NCI-H748 treated with DMSO at 0.1 percent for 48 hours (cell line): ENCODE results near the gene TNFRSF25.

Experiments used
- DNase-seq: peaks from one replicate; lab custom pipeline; 2025; lab: John Stamatoyannopoulos, UW

Gene TNFRSF25

DNA sequence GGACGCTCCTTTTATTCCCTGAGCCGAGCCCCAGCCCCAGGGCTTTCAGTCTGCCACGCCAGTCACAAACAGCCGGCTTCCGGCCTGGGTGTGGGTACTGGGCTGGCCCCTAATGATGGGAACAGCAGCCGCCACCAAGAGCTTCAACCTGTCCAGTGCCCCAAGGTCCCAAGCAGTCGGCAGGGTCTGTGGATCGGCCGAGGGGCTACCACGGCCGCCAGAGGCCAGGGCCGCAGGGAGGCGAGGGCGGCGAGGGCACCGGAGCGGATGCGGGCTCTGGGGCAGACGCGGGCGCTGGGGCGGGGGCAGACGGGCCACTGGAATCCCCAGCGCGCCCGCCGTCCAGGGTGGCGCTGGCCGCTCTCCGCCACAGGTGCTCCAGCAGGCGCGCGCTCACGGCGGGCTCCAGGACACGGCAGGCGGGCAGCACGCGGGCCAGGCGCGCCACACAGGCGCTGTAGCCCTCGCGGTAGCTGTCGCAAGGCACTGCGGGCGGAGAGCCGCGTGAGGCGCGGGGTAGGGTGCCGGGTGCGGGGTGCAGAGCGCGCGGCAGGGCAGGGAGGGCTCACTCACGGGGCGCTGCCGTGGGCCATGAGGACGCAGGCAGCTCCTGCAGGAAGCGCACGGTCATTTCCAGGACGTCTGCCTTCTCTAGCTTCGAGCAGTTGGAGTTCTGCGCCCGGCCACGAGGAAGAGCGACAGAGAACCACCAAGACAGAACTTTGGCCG lies 47.1 kb downstream of the TNFRSF25 start:
- DNase-seq, result no peak

DNA sequence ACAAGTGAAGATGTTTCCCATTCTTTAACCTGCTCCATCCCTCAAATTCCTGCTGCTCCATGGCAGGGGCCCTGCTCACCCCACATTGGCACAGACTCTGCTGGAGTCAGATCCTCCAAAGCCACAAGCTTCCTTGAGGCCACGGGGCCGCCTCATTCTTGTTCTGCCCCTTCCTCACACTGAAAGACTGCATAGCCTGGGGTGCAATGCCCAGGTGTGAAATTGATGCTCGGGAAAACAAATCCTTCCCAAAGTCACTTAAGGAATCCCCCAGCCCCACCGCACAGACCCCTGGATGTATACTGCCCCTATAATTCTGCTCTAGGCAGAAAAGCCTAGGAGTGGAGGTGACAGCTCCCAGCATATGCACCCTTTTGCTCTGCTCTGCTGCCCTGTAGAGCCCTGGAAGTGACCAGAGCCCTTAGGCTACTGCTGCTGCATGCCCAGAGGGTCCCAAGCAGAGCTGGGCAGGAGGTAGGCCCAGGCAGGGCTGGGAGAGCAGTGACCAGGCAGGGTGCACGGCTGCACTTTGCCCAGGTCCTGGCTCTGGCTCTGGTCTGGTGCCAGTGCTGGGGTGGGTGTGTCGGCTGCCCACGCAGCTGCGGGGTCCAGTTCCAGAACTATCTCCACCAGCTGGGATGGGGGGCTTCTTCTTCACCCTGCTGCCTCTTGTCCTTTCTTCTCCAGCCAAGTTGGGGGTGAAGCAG lies 47.9 kb downstream of the TNFRSF25 start:
- DNase-seq, result no peak

DNA sequence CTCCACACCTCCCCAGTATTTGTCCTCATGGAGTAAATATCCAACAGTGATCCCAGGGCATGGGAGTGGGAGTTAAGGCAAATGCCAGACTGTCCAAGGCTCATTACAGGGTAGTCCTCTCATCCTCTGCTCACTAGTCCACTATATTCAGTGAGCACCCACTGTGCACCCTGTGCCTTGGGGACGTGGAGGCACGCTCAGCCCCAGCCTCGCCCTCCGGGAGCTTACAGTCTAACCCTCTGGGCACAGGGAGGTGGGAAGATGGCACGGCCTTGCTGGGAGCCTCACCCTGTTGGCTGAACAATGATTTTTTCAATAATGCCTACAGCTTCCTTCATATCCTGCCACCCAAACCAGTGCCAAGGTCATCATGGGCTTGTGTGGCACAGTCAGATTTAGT lies 49.1 kb downstream of the TNFRSF25 start:
- DNase-seq, result no peak

DNA sequence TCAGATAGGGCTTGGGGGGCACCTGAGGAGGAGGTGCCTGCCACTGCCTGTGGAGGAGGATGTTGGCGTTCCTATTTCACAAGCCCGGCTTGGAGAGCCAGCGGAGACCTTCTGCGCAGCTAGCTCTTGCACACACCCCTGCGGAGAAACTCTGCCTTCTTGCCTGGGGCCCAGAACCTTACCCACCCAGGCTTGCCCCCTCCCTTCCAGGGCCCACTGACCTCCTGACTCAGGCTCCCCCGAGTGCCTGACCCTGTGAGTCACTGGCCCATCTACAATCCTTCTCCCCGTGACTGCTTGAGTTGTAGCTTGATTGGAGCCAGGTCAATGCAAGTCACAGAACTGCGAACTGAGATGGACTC lies 49.7 kb downstream of the TNFRSF25 start:
- no peak for DNase-seq

DNA sequence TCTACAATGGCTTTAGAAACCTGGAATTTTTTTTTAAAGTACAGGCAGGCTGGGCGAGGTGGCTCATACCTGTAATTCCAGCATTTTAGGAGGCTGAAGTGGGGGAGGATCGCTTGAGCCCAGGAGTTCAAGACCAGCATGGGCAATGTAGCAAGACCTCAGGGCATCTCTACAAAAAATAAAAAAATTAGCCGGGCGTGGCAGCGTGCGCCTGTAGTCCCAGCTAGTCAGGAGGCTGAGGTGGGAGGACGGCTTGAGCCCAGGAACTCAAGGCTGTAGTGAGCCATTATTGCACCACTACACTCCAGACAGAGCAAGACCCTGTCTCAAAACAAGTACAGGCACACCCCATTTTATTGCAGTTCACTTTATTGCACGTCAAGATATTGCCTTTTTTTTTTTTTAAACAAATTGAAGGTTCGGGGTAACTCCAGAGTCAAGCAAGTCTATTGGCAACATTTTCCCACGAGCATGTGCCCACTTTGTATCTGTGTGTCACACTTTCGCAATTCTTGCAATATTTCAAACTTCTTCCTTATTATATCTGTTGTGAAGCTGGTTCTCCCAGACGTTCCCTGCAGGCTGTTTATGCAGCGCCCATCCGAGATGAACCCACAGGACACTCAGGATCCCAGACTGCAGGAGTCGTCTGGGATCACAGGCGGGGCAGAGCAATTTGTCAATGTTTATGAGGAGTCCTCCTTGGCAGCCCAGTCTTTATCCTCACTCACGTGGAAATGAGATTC lies 50.9 kb downstream of the TNFRSF25 start:
- DNase-seq, result no peak

DNA sequence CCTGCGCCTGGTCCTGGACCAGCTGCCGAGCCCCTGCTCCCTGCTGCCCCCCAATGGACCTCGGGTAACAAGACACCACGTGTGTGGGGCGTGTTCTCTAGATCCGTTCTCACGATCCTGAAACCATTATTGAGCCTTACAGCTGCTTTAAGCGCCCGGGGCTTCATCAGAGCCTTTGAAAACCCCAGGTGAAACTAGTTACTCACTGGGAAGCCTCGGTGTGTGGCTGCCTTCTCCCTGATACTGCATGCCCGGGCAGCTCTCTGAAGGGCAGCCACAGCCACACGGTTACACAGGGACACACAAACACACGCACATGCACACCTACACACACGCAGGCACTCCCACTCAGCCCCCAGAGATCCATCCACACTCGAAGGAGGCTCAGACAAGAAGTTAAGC lies 51.5 kb downstream of the TNFRSF25 start:
- DNase-seq, result no peak

DNA sequence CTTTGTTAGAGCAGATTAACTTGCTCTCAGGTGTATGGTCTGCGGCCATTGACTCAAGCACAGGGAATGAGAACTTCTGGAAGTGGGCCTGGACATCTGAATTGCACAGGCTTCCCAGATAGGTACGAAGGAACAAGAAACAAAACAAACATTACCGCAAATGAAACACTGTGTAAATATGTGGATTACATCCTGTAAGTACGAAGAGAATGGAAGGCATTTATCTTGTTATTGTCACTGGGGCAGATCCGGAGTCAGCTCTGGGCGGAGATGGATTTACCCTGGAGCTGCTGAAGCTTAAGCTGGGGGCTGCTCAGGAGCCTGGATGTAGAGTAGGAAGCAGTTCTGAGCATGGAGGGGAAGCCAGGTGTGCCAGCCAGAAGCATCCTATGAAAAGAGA lies 53.1 kb downstream of the TNFRSF25 start:
- peak; percentile 14 for DNase-seq
